Calu3 (cell line): ENCODE data around the gene GNB1L. TPM values are rescaled to one million over a fixed set of nuclear protein-coding genes. Genes with fewer than 3 reads are reported as not detected.

Experiments used
- BruUV-seq: library from RNA; stranded (reverse); fragments of 400-500 nt; replicated peaks from 2 replicates; lab custom pipeline; 2021; lab: Mats Ljungman, UMichigan
- CTCF ChIA-PET: fragments of 300-600 bp; sonication (Branson Sonifier 250); formaldehyde crosslinking; loops from one replicate; lab custom pipeline; 2022; ENCODE audit warnings: antibody characterized with exemption; lab: Charles Lee
- DNase-seq: peaks from one replicate; pipeline ENCODE4 v3.0.0; 2022
- H3K27ac Mint-ChIP-seq: one replicate; pipeline ENCODE4 v1.8.0; 2022; ENCODE audit warnings: mixed read lengths; ENCODE audit not compliant: unreplicated experiment
- H3K27me3 Mint-ChIP-seq: one replicate; pipeline ENCODE4 v1.8.0; 2022; ENCODE audit warnings: mixed read lengths; ENCODE audit not compliant: unreplicated experiment
- H3K36me3 Mint-ChIP-seq: one replicate; pipeline ENCODE4 v1.8.0; 2022; ENCODE audit warnings: mild to moderate bottlenecking, moderate library complexity, mixed read lengths; ENCODE audit not compliant: insufficient read depth, unreplicated experiment
- H3K4me1 Mint-ChIP-seq: one replicate; pipeline ENCODE4 v1.8.0; 2022; ENCODE audit warnings: mild to moderate bottlenecking, low read depth, mixed read lengths; ENCODE audit not compliant: unreplicated experiment
- H3K4me3 Mint-ChIP-seq: one replicate; pipeline ENCODE4 v1.8.0; 2022; ENCODE audit warnings: mild to moderate bottlenecking, low read depth, moderate library complexity, mixed read lengths; ENCODE audit not compliant: unreplicated experiment
- H3K9me3 Mint-ChIP-seq: one replicate; pipeline ENCODE4 v1.8.0; 2022; ENCODE audit warnings: low read depth, mixed read lengths; ENCODE audit not compliant: unreplicated experiment
- intact Hi-C: fragments of 100-400 bp; cut with micrococcal nuclease; formaldehyde crosslinking; loops from one replicate; pipeline ENCODE4 v1.10.0; 2022; ENCODE audit not compliant: unreplicated experiment
- total RNA-seq: library from RNA; stranded (reverse); gene quantifications from 2 replicates; pipeline ENCODE4 v1.2.3, GENCODE V29; 2022
- TF ChIP-seq, protein P1 (sequence below): fragments of 200-600 bp; IDR thresholded peaks from one replicate; pipeline ENCODE4 v1.8.0; 2022; ENCODE audit warnings: antibody characterized with exemption; ENCODE audit not compliant: unreplicated experiment

GNB1L gene
- total RNA-seq, 1 experiment from 2014 or later: 13.0 TPM

DNA sequence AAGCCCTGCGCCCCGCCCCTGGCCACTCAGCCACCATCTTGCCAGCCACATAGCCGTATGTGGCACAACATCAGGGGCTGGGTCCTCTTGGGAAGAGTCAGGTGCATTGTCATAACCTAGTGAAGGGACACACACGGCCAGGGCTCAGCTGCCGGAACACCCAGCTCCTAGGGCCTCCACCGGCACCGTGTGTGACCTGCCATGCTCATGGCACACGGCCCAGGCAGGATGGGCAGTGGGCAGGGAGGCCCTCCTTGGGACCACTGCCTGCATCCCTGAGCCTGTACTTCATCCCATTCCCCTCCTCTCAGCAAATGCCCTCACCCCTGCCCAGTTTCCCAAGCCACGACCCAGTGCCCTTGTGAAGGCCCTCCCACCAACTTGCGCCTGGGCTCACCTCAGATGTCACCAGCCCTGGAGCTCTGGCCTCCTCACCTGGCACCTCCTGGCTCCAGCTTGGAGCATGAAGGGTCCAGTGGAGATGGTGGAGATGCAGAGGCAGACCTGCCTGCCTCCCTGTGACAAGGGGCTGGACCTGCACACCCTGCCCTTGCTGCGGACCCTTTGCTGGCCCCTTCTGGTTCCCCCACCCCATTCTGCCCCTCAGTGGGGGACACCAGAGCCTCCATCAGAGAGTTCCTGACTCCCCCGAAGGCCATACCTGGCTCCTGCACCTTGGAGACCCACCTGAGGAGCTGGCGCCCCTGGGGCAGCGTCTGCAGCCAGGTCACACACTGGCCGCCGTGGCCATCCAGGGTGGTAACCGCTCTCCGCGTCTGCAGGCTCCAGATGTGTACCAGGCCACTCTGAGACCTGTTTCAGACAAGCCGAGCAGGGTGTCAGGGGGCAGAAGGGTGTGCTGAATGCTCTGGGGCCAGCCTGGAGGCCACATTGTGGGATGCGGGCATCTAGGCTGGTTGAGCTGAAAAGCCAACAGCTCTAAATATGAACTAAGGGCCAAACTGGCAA lies 34.5 kb downstream of the GNB1L start:
- no peak overlapping the region for H3K4me3 Mint-ChIP-seq
- H3K9me3 Mint-ChIP-seq: no peaks in the 10 kb centered on the region
- no TSS peak for BruUV-seq
- H3K27ac Mint-ChIP-seq: no peak overlapping the region
- H3K36me3 Mint-ChIP-seq: peaks cover 4% of the 10 kb centered on the region
- CTCF ChIA-PET: no interaction called here
- DNase-seq: no peak
- H3K27me3 Mint-ChIP-seq: no peaks in the 10 kb centered on the region
- no peaks in the 10 kb centered on the region for H3K4me1 Mint-ChIP-seq
- intact Hi-C loops: no loop called here
- TF ChIP-seq, protein P1, sequence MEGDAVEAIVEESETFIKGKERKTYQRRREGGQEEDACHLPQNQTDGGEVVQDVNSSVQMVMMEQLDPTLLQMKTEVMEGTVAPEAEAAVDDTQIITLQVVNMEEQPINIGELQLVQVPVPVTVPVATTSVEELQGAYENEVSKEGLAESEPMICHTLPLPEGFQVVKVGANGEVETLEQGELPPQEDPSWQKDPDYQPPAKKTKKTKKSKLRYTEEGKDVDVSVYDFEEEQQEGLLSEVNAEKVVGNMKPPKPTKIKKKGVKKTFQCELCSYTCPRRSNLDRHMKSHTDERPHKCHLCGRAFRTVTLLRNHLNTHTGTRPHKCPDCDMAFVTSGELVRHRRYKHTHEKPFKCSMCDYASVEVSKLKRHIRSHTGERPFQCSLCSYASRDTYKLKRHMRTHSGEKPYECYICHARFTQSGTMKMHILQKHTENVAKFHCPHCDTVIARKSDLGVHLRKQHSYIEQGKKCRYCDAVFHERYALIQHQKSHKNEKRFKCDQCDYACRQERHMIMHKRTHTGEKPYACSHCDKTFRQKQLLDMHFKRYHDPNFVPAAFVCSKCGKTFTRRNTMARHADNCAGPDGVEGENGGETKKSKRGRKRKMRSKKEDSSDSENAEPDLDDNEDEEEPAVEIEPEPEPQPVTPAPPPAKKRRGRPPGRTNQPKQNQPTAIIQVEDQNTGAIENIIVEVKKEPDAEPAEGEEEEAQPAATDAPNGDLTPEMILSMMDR: no peak

DNA sequence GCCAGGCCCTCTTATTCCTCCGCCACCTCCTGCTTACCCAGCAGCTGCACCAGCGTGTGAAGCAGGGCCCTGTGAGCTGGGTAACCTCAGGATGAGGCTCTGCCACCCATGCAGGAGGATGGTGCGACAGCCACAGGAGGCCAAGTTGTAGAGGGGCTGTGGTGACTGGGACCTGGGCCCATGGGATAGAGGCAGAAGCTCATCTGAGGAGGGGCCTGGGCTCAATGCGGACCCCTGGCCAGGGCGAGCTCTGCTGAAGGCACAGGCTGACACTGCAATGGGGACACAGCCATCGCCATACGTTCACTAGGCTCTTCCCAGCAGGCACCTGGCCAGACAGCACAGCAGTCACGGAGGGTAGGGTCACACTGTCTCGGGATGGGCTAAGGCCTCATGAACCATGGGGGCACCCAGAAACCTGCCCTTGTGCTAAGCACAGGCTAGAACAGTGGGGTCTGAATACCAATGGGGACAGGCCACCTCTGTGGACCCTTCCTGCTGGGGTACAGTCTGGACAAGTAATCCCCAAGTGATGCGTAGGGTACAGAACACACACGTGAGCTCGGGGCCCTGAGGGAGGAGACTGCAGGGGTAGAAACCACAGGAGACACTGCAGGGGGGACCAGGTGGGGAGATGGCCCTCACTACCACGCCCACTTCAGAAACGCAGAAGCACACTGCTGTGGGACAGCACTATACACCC lies 35.3 kb downstream of the GNB1L start:
- DNase-seq: no peak
- Mint-ChIP-seq H3K36me3 (peaks cover 4% of the 10 kb centered on the region), H3K4me3 (no peak overlapping the region), H3K4me1 (no peaks in the 10 kb centered on the region), H3K9me3 (no peaks in the 10 kb centered on the region), H3K27ac (no peak overlapping the region), H3K27me3 (no peaks in the 10 kb centered on the region)
- intact Hi-C loops: no loop called here
- CTCF ChIA-PET: no interaction called here
- TF ChIP-seq, protein P1: no peak
- BruUV-seq: no TSS peak

DNA sequence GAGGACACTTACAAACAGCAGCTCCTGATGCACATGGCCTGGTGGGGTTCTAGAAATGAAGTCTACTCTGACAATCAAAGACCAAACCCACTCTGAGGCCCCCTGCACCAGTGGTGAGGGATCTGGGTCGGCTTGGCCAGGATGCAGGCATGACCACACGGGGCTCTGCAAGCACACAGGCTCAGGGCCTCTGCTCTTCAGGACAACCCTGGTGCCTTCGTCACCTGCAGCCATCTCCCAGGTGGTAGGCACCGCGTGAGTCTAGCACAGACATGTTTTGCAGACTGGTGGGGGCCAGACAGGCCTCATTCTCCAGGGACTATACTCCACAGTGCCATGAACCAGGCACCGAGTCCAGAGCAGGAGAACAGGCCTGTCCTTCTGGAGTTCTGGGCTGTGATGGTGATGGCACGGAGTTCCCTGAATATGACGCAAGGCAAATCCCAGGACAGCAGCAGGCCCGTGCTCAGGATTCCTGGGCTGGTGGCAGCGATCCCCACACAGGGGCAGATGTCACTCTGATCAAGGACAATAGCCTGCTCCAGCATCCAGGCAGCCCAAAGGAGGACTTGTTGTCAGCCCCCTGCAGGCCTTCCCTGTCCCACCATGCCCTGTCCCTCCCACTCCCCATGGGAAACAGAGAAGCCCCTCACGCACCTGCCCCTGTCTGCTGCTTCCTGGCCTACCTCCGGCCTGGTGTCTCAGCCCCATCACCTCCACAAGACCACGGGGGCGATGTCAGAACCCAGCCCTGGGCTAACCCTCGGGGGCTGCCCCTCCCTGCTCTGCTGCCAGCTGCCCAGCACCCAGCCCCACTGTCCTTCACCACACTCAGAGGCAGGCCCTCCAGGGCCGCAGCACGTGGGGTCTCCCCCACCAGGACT lies 36.1 kb downstream of the GNB1L start:
- H3K4me1 Mint-ChIP-seq: no peaks in the 10 kb centered on the region
- CTCF ChIA-PET: no interaction called here

More for the DNA sequence above, 36.1 kb downstream of the GNB1L start:
- Mint-ChIP-seq H3K27me3 (no peaks in the 10 kb centered on the region), H3K4me3 (no peak overlapping the region), H3K36me3 (peaks cover under 1% of the 10 kb centered on the region), H3K9me3 (no peaks in the 10 kb centered on the region), H3K27ac (no peak overlapping the region)
- BruUV-seq: no TSS peak
- intact Hi-C loops: no loop called here
- TF ChIP-seq, protein P1: no peak
- no peak for DNase-seq
